Mononuclear cell (primary cell): ENCODE data around the gene HIC1. TPM values are rescaled to one million over a fixed set of nuclear protein-coding genes. Genes with fewer than 3 reads are reported as not detected.

ENCODE experiments used
- H3K27me3 ChIP-seq: 2 replicates; pipeline ENCODE4 v1.6.0; 2011; ENCODE audit warnings: low read length, control low read depth; ENCODE audit not compliant: insufficient read depth
- H3K4me1 ChIP-seq: 2 replicates; pipeline ENCODE4 v1.5.1; 2011; ENCODE audit warnings: mild to moderate bottlenecking, low read length, control low read depth; ENCODE audit not compliant: insufficient read depth
- H3K4me3 ChIP-seq: 2 replicates; pipeline ENCODE4 v1.5.1; 2011; ENCODE audit warnings: mild to moderate bottlenecking, low read length, moderate library complexity
- H3K9me3 ChIP-seq: 2 replicates; pipeline ENCODE4 v1.5.1; 2011; ENCODE audit warnings: low read depth, mild to moderate bottlenecking, control low read depth, low read length
- total RNA-seq: library from RNA; depleted of rRNA; stranded (reverse); fragments of >200 nt; gene quantifications from one replicate; pipeline ENCODE4 v1.2.3, GENCODE V29; 2012

HIC1 gene
- total RNA-seq, 1 donor = 16.4 TPM

GRCh38 chr17:2106308-2106955 lies 51.5 kb downstream of the HIC1 start:
- Histone ChIP-seq H3K4me1 (peaks cover 6% of the 10 kb centered on the region), H3K4me3 (no peak overlapping the region), H3K27me3 (no peaks in the 10 kb centered on the region), H3K9me3 (no peaks in the 10 kb centered on the region)

GRCh38 chr17:2107050-2107449 lies 52.1 kb downstream of the HIC1 start:
- Histone ChIP-seq H3K9me3 (no peaks in the 10 kb centered on the region), H3K27me3 (no peaks in the 10 kb centered on the region), H3K4me1 (no peaks in the 10 kb centered on the region), H3K4me3 (no peak overlapping the region)

- H3K27me3 ChIP-seq = no peaks in the 10 kb centered on the region
- no peaks in the 10 kb centered on the region for H3K9me3 ChIP-seq
- H3K4me1 ChIP-seq = no peaks in the 10 kb centered on the region
- no peak overlapping the region for H3K4me3 ChIP-seq
Observed at GRCh38 chr17:2107506-2107905, 52.6 kb downstream of the HIC1 start.

DNA sequence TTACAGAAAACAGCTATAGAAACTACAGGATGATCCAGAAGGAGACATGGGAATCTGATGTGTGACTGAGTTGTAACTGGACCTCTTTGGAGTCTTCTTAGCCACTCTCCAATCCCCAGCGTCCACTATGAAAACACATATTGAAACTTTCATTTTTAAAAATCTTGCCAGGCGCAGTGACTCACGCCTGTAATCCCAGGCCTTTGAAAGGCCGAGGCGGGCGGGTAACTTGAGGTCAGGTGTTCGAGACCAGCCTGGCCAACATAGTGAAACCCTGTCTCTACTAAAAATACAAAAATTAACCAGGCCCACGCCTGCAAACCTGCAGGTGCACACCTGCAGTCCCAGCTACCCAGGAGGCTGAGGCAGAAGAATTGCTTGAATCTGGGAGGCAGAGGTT lies 53.3 kb downstream of the HIC1 start:
- no peaks in the 10 kb centered on the region for H3K9me3 ChIP-seq
- H3K27me3 ChIP-seq = no peaks in the 10 kb centered on the region
- no peak overlapping the region for H3K4me3 ChIP-seq
- no peaks in the 10 kb centered on the region for H3K4me1 ChIP-seq

DNA sequence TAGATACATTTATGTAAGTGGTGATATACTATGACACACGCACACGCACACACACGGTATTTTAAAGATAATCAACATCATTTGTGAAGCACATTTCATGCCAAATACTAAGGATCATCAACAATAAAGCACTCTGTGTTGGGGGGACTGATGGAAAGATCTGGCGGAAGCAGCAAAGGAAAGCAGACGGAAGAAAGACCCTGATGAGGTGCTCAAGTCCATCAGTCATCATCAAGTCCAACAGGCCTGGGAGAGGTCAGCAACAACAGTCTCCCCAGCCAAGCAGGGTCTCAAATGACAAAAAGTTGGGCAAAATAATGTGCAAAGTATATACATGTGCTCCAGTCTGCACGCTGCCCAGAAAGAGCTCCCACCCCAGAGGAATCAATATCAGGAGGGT lies 55.5 kb downstream of the HIC1 start:
- Histone ChIP-seq H3K27me3 (no peaks in the 10 kb centered on the region), H3K4me3 (no peak overlapping the region), H3K9me3 (no peaks in the 10 kb centered on the region), H3K4me1 (no peaks in the 10 kb centered on the region)

DNA sequence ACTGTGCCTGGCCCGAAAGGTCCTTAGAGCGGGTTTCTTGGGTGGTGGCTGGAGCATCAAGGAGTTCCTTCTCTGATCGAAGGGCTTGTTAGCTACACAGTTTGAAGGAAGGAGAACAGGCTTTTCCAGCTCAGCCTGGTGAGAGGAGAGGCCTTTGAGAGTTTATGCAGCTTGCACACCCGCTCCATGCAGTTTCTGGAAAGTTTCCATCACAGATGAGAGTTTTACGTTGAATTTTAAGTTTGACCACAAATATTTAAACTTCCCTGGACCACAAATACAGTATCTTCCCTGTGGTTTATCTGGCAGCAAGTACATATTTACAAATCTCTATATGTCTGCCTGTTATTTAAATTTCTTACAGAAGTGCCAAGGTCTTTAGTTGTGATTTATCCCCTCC lies 56.8 kb downstream of the HIC1 start:
- Histone ChIP-seq H3K4me3 (no peak overlapping the region), H3K27me3 (no peaks in the 10 kb centered on the region), H3K9me3 (no peaks in the 10 kb centered on the region), H3K4me1 (no peaks in the 10 kb centered on the region)

Other genes starting within 250 kb of the HIC1 start
- gene SMYD4, start 225.2 kb upstream of the HIC1 start, total RNA-seq = 7.1 TPM
- 21.3 TPM for gene RPA1, start 225.1 kb upstream of the HIC1 start, total RNA-seq
- gene RTN4RL1, start 29.8 kb upstream of the HIC1 start, total RNA-seq = not detected
- gene DPH1, start 24.9 kb upstream of the HIC1 start, total RNA-seq = 47.5 TPM
- gene OVCA2, start 13.1 kb upstream of the HIC1 start, total RNA-seq = 28.1 TPM
- 21.8 TPM for gene SMG6, start 248.7 kb downstream of the HIC1 start, total RNA-seq
- 2.1 TPM for gene SRR, start 248.8 kb downstream of the HIC1 start, total RNA-seq